Central memory CD4-positive, alpha-beta T cell (primary cell): ENCODE results near the gene TNFRSF1B.

Experiments used
- DNase-seq: peaks from one replicate; pipeline ENCODE4 v3.0.0; 2022

Gene TNFRSF1B

DNA sequence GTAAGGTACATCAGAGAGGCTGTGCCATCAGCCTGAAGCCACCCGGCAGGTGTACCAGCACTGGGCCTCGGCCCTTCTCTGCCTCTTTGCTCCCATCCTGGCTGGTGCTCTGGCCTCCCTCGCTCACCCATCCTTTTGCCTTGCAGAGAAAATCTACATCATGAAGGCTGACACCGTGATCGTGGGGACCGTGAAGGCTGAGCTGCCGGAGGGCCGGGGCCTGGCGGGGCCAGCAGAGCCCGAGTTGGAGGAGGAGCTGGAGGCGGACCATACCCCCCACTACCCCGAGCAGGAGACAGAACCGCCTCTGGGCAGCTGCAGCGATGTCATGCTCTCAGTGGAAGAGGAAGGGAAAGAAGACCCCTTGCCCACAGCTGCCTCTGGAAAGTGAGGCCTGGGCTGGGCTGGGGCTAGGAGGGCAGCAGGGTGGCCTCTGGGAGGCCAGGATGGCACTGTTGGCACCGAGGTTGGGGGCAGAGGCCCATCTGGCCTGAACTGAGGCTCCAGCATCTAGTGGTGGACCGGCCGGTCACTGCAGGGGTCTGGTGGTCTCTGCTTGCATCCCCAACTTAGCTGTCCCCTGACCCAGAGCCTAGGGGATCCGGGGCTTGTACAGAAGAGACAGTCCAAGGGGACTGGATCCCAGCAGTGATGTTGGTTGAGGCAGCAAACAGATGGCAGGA lies 24.5 kb upstream of the TNFRSF1B start:
- DNase-seq, result no peak

DNA sequence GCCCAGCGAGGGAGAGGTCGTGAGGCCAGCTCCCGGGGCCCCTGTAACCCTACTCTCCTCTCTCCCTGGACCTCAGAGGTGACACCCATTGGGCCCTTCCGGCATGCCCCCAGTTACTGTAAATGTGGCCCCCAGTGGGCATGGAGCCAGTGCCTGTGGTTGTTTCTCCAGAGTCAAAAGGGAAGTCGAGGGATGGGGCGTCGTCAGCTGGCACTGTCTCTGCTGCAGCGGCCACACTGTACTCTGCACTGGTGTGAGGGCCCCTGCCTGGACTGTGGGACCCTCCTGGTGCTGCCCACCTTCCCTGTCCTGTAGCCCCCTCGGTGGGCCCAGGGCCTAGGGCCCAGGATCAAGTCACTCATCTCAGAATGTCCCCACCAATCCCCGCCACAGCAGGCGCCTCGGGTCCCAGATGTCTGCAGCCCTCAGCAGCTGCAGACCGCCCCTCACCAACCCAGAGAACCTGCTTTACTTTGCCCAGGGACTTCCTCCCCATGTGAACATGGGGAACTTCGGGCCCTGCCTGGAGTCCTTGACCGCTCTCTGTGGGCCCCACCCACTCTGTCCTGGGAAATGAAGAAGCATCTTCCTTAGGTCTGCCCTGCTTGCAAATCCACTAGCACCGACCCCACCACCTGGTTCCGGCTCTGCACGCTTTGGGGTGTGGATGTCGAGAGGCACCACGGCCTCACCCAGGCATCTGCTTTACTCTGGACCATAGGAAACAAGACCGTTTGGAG lies 23.7 kb upstream of the TNFRSF1B start:
- no peak for DNase-seq

DNA sequence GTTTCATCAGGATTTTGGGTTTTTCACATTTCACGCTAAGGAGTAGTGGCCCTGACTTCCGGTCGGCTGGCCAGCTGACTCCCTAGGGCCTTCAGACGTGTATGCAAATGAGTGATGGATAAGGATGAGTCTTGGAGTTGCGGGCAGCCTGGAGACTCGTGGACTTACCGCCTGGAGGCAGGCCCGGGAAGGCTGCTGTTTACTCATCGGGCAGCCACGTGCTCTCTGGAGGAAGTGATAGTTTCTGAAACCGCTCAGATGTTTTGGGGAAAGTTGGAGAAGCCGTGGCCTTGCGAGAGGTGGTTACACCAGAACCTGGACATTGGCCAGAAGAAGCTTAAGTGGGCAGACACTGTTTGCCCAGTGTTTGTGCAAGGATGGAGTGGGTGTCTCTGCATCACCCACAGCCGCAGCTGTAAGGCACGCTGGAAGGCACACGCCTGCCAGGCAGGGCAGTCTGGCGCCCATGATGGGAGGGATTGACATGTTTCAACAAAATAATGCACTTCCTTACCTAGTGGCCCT lies 23.1 kb upstream of the TNFRSF1B start:
- no peak for DNase-seq

DNA sequence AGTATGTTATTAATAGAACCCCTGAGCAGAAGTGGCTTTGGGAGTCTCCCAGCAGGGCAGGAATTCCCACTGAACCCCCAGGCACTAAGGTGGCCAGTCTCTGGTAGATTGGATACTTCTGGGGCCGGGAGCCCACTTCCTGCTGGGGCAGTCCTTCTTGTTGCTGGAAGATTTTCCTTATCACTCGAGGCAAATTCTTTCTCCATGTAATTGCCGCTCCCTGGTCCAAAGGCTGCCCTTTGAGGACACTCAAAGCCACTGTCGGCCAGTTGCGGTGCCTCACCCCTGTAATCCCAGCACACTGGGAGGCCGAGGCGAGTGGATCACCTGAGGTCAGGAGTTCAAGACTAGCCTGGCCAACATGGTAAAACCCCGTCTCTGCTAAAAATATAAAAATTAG lies 22.6 kb upstream of the TNFRSF1B start:
- no peak for DNase-seq

DNA sequence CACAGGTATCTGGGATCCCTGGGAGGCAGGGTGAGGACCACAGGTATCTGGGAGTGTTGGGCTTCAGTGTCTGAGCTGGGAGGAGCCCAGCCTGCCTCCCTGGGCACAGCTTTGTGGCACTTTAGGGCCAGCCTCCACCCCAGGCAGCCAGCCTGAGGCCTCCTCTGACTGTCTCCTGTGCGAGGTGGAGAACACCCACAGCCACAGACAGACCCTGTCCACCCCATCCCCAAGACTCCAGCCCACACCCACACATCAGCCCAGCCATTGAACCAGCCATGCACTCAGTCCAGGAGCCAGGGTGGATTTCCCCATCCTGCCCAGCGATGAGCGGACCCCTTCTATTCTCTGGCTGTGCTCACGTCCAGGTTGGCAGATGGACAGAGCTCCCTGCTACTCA lies 21.8 kb upstream of the TNFRSF1B start:
- no peak for DNase-seq

DNA sequence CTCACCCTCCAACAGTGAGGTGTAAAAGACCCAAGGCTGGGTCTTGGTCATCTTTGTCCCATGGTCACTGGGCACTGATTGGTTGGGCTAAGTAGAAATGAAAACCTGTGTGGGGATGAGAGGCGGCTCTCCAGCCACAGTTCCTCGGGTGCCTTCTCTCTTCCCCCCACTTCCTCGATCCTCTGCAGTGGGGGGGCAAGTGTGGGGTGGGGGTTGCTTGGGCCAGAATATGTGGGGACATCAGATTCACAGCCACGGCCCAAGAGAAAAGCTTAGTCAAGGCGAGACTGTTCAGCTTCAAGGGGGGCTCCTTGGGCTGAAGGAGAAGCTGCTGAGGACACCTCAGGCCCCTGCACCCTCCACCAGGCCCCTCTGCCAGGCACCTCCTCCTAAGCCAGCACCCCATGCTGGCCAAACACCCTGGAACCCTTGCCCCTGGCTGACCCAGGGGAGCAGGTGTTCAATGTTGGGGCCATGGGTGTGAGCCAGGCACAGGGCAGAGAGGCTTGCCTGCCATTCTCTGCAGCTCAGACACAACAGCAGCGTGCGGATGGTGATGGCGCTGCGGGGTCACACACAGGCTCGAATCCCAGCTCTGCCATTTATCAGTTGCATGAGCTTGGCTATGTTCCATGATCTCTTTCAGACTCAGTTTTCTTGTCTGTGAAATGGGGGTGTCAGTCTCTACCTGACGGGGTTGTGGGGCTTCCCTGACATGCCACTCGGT lies 21.0 kb upstream of the TNFRSF1B start:
- no peak for DNase-seq

DNA sequence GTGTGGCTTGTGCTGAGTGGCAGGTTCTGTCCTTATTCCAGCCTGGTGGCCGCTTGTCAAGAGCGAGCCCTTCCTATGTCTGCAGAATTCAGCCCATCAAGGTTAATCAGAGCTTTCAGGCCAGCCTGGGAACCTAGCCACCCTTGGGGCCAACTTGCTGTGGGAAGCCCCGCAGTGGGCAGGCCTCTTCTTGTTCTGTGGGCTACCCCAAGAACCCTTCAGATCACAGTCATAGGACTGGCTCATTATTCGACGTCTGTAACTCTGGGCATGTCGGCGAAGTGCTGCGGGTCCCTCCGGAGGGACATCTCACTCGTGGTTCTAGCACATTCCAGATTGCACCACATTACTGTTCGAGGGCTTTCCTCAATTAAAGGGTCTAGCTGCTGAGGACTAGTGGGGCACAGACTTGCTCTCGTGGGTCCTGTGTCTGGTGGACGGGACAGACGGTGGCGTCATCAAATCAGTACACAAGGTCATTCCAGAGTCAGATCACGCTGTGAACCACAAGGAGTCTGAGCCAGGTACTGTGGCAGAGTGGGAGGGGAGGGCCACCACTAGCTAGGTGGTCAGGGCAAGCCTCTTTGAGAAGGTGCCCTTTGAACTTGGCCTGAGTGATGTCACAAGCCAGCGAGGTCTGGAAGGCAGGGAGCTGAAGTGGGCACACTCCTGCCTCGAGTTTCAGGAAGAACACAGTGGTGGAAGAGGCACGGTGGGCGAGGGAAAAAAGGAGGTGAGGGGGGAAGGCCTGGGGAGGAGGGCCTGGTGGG lies 20.3 kb upstream of the TNFRSF1B start:
- no peak for DNase-seq

DNA sequence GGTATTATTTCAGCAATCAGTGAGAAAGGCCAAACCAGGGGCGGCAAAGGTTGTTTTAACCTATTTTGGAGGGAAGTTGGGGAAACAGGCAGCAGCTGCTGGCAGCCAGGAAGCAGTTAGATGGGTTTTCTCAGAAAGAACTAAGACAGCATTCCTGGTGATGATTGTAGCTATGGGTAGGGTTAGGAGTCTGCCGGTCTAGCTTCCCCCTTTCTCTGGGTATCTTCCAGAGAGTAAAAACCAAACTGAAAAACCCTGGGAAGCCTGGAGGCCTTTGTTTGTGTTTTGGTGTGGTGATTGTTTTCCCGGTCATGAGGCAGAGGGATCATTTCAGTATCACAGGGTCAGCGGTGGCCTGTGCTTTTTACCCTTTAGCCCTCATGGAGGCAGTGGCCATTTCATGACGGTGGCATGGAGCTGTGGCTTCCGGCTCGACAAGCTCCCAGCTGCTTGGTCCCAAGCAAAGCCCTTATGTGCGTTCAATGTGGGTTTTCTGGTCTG lies 19.5 kb upstream of the TNFRSF1B start:
- DNase-seq, result no peak

DNA sequence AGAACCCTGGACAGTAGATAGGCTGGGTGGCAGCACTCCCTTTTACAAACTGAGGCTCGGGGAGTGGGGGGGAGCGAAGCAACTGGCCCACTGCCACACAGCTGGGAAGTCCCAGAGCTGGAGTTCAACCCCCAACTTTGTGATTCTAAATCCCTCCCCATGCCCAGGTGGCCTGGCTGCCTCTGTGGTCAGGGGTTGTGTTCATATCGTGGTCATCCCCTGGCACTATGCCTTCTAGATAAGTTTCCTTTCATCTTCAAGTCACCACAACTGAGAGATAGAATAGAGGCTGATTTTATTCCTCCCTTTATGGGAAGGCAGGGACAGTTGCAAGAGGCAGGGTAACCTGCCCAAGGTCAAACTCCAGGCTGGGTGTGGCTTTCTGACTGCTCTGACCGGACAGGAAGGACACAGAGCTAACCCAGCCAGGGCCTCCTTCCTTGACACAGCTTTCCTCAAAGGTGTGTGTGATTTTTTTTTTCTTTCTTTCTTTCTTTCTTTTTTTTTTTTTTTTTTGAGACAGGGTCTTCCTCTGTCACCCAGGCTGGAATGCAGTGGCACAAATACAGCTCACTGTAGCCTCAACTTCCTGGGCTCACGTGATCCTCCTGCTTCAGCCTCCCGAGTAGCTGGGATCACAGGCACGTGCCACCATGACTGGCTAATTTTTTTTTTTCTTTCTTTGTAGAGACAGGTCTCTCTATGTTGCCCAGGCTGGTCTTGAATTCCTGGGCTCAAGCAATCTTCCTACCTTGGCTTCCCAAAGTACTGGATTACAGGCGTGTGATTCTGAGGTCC lies 18.4 kb upstream of the TNFRSF1B start:
- DNase-seq, result no peak

DNA sequence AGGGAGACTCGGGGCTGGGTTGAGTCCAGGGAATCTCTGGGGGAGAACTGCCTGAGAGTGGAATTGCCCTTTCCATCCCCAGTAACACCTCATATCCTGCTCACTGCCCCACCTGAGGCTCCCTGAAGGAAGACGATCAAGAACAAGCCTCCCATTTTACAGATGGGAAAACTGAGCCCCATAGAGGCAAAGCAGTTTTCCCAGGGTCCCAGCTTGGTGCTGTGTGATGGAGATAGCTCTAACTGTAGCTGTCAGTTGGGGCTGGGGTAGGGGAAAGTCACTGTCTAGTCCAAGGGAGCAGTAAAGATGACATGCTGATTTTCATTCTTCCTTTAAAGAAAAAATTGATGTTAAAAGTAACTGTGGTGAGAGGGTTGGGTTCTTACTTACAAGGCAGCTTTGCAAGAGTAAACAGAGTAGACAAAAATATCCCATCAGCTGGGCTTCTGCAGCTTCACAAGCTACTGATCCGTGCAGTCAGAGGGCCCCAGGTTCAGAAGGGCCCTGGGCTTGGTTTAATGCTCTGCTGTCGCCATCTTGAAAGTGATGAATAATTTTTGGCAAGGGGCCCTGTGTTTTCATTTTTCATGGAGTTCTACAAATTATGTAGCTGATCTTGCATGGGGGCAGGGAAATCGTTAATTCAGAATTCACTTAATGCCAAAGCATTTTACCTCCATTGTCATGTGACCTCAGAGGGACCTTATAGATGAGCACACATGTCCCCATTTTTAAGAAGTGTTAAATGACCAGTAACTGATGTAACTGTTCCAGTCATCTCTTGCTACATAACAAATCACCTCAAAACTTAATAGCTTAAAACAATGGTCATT lies 17.6 kb upstream of the TNFRSF1B start:
- no peak for DNase-seq

DNA sequence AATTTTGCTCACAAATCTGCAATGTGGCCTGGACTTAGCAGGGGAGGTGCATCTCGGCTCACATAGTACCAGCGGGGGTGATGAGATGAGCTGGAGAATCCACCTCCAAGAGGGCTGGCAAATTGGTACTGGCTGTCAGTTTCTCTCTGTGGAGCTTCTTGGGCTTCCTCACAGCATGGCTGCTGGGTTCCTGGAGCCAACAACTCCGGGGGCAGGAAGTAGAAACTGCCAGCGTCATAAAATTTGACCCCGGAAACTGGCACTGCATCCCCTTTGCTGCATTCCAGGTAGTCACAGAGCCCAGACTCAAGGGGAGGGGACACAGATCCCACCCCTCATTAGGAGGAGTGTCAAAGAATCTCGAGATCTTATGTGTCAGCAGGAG lies 17.0 kb upstream of the TNFRSF1B start:
- no peak for DNase-seq

DNA sequence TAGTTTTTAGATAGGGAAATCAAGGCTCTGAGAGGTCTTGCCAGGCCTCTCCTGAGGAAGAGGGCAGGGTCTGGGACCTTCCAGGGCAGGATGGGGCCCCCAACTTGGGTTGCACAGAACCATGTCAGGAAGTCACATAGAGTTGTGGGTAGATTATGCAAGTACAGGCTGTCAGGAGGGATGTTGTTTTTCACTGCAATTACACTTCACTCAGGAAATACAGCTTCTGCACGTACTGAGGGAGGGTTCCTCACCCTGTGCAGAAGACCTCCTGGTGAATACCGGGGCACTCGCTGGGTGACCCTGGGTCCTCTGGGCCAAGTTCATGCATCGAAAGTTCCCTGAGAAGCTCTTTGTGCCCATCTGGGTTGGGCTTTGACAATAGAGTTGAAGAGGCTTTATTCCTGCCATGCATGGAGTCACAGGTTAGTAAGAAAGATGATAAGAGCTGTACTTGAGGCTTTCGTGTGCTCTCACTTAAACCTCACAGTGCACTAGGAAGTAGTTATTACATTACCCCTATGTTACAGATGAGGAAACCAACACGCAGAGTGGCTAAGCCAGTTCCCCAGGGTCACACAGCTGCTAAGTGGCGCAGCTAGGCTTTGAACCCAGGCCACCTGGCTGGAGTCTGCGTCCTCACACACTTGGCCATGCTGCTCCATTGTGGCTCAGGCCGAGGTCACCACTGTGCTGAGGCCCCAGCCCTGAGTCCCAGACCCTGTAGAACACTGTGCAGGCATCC lies 16.2 kb upstream of the TNFRSF1B start:
- DNase-seq, result peak; percentile 42

DNA sequence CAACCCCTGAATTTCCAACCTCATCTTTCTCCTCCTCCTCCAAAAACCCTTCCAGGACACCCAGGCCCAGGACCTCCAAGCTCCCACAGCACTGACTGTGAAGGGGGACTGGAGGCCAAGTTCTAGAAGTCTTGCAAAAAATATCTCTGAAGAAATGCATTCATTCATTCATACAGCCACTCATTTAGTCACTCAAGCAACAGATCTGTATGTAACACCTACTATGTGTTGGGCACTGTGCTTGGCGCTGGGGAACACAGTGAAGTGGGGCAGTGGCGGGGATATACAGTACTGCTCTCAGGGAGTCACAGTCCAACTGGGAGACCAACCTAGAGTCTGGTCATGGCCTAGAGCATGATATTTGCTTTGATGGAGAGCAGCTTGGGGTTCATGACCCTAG lies 15.3 kb upstream of the TNFRSF1B start:
- no peak for DNase-seq

DNA sequence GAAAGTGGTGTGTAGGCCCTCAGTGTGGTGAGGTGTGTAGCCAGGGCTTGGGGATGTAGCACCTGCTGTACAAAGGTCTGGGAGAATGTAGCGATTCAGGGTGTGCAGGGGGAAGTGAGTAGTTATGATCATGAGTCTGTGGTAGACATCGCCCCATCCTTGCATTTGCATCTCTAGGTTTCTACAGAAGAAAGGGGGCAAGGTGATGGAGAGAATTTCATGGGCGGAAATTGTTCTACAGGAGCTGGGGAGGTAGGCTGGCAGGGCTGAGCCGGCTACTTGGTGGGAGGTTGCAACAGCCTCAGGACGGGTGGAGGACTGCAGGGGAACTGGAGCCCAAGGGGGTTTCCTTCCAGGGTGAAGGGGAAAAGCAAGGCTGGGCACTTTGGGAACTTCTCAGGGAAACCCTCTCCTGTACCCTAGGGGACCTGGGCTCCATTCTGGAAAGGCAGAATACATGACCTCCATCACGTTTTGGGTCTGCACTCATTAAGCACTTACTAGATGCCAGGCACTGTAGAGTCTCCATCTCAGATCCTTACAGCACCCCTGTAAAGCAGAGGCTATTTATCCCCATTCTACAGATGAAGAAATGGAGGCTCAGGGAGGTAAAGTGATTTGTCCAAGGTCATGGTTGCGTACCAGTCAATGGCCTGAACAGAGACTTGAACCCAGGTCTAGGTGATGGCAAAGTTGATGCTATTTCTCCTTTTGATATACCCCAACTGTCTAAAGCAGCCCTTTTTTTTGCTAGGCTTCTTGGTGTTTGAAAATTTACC lies 14.5 kb upstream of the TNFRSF1B start:
- DNase-seq, result no peak

DNA sequence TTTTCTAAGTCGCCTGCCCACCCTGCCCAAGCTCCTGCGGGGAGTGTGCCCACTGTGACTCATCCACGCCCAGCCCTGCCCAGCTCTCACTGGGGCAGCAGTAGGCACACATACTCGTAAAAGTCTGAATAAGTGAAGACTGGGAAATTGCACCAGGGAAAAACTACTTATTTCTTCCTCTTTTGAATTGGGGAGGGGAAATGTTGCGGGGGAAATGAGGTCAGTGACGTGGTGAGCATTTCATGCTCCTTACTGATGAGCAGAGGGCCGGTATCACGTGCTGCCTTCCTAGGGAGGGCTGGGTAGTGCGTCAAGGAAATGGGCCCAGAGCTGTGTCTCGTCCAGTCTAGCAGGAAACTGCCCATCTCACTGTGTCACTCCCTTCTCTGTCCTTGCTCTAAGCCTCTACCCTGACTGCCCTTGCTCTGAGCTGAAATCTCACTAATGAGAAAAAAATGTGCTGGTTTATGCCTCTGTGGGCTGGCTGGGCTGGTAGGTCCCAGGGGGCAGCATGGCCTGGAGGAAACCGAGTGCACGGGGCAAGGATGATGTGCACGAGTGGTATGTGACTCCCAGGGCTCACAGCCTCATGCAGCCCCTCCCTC lies 13.5 kb upstream of the TNFRSF1B start:
- DNase-seq, result peak; percentile 38

DNA sequence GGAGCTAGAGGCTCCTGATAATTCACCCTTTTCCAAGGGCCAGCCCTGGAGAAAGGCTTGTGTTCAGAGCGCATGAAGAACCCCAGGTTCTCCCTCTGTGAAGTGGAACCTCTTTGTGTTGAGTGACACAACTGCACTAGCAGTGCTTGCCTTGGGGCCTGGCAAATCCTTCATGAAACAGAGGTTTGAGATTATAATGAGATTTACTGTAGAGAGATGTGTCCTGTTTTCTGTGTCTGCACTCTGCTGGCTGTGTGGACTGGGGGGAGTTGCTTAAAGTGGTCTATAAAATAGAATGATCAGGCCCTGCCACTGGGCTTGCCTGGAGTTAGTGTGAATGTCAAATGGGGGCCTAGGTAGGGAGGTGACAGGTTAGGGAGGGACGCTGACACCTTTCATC lies 11.5 kb upstream of the TNFRSF1B start:
- no peak for DNase-seq

DNA sequence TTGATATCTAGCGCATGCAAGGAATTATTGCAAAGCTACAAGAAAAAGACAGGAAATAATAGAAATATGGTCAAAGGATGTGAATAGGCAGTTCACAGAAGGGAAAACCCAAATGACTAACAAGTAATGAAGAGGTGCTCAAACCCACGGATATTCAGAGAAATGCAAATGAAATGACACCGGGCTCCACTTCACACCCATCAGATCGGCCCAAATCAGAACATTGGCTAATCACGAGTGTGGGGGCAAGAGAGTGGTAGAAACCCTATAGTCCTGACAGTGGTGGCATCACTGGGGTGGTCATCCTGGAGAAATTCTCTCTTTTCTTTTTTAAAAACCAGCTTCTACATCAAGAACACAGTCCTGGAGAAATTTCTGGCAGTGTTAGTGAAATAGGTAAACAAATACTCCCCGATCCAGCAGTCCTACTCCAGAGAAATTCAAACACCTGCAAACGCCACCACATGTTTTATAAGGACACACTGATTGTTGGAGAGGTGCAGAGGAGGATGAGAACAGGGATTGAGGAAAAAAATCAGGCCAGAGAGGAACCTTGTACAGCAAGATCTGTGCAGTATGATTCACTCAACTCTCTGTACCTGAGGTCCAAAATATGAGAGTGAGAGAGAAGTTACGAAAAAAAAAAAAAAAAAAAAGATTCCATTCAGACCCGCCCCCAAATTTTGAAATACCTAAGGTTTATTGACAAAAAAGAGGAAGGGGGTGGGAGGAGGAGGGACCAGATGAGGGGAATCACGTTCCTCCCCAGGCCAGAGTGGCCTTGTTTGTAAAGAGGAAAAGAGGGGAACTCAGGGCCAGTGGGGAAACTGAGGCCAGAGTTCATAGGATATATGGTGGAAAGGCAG lies 9.2 kb upstream of the TNFRSF1B start:
- DNase-seq, result peak; percentile 35
